Measurements from ENCODE around the gene FAXC.
"Not testable (repeated sequence)": the region's sequence is repeated elsewhere in the genome, so short reads cannot be mapped to it uniquely, and the experiment has no call there.

Gene FAXC

DNA sequence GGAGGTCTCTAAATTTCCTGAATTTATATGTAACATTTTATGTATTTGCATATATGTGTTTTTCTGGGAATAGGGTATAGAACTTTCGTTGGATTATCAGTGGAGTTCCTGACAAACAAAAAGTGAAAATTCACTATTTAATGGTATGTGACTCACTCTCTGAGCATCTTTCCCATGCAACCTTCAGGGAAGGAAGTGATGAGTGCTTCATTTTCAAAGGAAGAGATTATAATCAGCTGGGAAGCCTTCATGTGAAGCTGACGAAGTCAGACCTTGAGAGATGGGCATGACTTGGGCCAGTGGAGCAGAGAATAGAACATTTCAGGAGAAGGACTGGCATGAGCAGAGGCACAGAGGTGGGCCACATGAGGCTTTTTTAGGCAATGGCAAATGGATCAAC, 72.7 kb downstream of the FAXC start:
- DNase-seq: no peak

GRCh38 chr6:99270826-99271225, 78.6 kb downstream of the FAXC start:
- no peak for DNase-seq

- DNase-seq: no peak
These were observed 79.4 kb downstream of the FAXC start for GRCh38 chr6:99270030-99270429.

DNA sequence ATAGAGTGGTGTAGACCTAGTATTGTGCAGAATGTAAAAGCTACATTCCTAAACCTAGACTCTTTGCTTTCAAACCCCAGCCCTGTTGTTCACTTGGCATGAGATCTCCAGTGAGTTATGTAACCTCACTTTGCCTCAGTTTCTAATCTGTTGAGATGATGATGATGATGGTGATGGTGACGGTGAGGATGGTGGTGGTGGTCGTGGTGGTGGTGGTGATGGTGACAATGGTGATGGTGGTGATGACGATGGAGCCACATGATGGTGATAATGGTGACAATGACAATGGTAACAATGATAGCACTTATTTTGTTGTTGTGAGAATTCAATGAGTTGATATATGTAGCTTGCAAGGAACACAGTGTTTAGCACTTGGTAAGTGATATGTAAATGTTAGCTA, 80.3 kb downstream of the FAXC start:
- DNase-seq: no peak

GRCh38 chr6:99266996-99267395, 82.5 kb downstream of the FAXC start:
- DNase-seq: not testable (repeated sequence)

GRCh38 chr6:99265447-99265846, 84.0 kb downstream of the FAXC start:
- not testable (repeated sequence) for DNase-seq

DNA sequence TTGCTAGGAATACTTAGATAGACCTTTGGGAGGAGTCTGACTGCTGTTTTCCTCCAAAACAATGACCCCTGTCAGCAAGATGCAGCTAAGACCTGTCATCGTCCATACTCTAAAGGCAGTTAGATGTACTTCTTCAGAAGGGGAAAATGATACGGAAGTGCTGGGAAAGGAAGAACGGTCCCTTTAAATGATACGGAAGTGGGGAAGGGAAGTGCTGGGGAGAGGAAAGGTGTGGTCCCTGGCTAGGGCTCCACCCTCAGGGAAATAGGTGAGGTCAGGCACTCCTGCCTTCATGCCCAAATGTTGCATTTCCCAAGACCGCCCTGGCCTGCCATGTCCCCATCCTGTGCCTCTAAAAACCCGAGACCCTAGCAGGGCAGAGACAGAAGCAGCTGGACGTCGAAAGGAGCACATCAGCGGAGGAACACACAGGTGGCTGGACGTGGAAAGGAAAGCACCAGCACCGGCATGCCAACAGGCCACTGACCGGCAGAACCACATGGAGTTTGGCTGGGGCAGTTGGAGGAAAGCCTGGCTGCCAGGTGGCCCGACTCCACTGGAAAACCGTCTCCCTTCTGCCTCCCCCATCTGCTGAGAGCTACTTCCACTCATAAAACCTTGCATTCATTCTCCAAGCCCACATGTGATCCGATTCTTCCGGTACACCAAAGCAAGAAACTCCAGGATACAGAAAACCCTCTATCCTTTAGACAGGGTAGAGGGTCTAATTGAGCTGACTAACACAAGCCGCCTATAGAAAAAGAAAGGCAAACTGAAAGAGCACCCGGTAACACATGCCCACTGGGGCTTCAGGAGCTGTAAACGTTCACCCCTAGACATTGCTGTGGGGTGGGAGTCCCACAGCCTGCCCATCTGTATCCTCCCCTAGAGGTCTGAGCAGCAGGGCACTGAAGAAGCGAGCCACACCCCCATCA, 94.6 kb downstream of the FAXC start:
- DNase-seq: no peak

GRCh38 chr6:99253271-99253670, 96.2 kb downstream of the FAXC start:
- DNase-seq: no peak

DNA sequence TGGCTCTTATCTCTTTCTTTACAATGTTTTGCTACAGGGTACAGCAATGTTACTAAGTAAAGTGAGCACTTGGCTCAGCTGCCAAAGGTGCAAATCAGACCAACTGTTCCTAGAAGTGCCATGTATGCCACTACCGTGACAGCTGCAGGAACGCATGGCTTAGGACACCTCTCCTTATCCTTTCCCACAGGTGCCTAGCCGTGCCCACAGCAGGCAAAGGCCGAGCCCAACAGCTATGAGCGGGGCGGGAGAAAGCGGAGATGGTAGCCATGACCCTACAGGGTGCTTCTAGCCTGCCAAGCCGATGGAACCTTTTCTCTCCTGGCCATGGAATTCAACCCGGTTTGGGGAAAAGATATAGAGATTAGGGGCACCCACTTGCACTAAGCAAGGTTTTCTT, 97.1 kb downstream of the FAXC start:
- DNase-seq: no peak

DNA sequence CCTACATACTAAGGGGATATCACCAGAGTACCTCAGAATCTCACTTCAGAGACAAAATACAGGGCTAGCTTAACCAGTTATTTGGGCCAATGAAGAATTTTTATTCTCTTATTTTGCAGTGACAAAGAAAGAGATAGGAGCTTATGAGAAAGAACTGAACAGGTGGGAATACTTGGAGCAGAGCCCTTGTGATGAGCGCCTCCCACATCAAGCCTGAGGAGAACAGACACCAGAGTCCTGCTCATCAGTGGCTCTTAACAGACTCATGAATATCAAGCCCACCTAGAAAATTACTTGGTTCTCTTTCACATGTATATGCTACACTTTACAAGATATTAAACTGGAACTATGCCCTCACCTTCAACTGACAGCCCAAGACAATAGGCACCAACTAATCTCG, 99.0 kb downstream of the FAXC start:
- no peak for DNase-seq

DNA sequence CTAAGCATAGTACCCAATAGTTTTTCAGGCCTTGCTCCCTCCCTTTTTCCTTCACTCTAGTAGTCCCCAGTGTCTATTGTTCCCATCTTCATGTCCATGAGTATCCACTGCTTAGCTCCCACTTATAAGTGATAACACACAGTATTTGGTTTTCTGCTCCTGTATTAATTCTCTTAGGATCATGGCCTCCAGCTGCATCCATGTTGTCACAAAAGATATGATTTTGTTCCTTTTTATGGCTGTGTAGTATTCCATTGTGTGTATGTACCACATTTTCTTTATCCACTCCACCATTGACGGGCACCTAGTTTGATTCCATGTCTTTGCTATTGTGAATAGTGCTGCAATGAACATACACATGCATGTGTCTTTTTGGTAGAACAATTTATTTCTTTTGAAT, 102.9 kb downstream of the FAXC start:
- no peak for DNase-seq

- no peak for DNase-seq
These were observed 107.5 kb downstream of the FAXC start for GRCh38 chr6:99241905-99242534.

GRCh38 chr6:99236010-99236409, 113.5 kb downstream of the FAXC start:
- no peak for DNase-seq

DNA sequence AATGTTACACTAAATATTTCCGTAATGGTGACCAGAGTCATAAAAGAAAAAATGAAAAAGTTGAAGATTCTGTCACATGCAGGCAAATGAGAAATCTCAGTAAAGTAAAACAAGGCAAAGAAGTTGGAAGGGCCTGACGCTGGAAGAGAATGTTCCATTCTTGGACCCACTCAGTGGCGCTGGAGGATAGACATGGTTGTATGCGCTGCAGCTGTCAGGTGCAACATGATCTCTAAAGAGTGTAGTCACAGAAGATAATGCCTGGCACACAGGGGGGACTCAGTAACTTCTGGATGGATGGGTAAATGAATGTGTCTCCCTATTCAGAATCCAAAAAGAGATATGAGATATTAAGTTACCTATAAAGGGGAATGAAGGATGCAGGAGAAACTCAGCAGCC, 116.3 kb downstream of the FAXC start:
- DNase-seq: no peak

DNA sequence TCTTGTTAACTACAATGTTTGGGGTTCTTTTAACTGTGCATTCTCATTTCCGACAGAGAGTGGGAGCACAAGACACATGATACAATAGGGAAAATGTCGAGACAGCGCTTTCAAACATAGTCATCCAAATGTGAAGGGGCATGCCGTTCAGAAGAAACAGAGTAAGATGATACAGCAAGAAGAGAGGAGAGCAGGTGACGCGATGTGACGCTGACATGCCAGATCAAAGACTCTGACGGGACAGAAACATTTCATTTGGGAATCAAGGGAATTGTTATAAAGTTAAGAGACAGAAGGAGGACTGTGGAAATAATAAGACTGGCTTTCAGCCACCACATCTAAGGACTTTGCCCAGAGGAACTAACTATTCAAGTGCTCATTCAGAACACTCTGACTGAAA, 117.4 kb downstream of the FAXC start:
- no peak for DNase-seq

DNA sequence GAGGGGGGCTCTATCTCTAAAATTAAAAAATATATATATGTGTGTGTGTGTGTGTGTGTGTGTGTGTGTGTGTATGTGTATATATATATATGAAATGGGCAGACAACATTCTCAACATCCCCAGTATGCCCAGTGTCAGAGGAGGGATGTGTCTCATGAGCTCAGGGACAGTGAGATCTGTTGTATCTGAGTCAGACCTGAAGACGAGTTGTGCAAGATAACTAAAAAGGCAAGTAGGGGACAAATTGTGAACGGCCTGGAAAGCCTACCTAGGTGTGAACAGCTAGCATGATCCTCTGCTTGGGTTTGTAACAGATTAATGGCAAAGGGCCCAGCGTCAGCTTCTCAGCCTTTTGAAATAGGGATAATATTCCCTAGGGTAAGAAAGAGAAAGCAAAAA, 124.3 kb downstream of the FAXC start:
- DNase-seq: no peak

Measured in KG1 (cell line).